ENCODE measurements around the gene RXRB. TPM values are rescaled to one million over a fixed set of nuclear protein-coding genes. Genes with fewer than 3 reads are reported as not detected.
A peak's percentile ranks its signal among the peaks of the same experiment; 100 is the strongest.

The RXRB gene
- total and polyA plus RNA-seq, 2 of the 13 experiments (the other 11 are each of a cell fraction or from before 2014, with no cell fraction given), result 26.7 to 55.7 TPM

DNA sequence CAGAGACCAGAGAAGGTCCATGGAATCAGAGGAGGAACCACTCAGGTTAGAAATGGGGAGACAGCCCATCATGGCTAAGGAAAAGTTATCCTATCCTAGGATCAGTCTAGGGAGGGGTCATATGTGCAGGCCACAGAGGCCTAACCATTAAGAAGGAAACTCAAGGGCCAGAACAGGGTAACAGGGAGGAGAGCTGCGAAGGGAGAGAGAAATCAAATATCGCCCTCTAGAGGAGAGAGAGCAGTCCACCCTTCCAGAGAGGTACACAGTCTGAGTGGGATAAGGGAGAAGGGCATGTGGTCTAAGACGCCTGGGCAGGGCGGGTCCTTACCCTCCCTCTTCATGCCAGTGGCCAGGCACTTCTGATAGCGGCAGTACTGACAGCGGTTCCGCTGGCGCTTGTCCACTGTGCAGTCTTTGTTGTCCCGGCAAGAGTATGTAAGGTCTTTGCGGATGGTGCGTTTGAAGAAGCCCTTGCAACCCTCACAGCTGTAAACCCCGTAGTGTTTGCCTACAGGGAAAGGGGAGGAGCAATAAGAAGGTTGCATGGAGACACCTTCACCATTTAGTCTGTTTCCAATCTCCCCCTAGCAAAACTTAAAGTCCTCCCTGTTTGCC lies 2.9 kb downstream of the RXRB start (continued):
- TF ChIP-seq RFX5 (IDR thresholded peaks at IDR 0.05; ENCODE audit: low read depth, low read length), result no peak
- TF ChIP-seq, protein P1, sequence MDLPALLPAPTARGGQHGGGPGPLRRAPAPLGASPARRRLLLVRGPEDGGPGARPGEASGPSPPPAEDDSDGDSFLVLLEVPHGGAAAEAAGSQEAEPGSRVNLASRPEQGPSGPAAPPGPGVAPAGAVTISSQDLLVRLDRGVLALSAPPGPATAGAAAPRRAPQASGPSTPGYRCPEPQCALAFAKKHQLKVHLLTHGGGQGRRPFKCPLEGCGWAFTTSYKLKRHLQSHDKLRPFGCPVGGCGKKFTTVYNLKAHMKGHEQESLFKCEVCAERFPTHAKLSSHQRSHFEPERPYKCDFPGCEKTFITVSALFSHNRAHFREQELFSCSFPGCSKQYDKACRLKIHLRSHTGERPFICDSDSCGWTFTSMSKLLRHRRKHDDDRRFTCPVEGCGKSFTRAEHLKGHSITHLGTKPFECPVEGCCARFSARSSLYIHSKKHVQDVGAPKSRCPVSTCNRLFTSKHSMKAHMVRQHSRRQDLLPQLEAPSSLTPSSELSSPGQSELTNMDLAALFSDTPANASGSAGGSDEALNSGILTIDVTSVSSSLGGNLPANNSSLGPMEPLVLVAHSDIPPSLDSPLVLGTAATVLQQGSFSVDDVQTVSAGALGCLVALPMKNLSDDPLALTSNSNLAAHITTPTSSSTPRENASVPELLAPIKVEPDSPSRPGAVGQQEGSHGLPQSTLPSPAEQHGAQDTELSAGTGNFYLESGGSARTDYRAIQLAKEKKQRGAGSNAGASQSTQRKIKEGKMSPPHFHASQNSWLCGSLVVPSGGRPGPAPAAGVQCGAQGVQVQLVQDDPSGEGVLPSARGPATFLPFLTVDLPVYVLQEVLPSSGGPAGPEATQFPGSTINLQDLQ (CRISPR knock-in tag; IDR thresholded peaks at IDR 0.05), result peak; percentile 97
- peak; percentile 34; the same call in 1 of the 2 replicates for TF ChIP-seq ZBTB7B (CRISPR knock-in tag; IDR thresholded peaks at IDR 0.05)
- TF ChIP-seq, protein P2, sequence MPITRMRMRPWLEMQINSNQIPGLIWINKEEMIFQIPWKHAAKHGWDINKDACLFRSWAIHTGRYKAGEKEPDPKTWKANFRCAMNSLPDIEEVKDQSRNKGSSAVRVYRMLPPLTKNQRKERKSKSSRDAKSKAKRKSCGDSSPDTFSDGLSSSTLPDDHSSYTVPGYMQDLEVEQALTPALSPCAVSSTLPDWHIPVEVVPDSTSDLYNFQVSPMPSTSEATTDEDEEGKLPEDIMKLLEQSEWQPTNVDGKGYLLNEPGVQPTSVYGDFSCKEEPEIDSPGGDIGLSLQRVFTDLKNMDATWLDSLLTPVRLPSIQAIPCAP (CRISPR knock-in tag; IDR thresholded peaks at IDR 0.05; ENCODE audit: low read depth), result no peak
- TF ChIP-seq ZNF124 (CRISPR knock-in tag; IDR thresholded peaks at IDR 0.05), result peak; percentile 52; the same call in 1 of the 2 replicates
- no peak for TF ChIP-seq MTF2 (CRISPR knock-in tag; IDR thresholded peaks at IDR 0.05; ENCODE audit: borderline replicate concordance)
- 0 out of 2 replicates have a peak, but pooled peaks have one; percentile 35 for TF ChIP-seq HNRNPL (IDR thresholded peaks at IDR 0.05; ENCODE audit: low read depth, low read length)
- no peak for TF ChIP-seq ZNF768 (CRISPR knock-in tag; IDR thresholded peaks at IDR 0.05)
- TF ChIP-seq, protein P3, sequence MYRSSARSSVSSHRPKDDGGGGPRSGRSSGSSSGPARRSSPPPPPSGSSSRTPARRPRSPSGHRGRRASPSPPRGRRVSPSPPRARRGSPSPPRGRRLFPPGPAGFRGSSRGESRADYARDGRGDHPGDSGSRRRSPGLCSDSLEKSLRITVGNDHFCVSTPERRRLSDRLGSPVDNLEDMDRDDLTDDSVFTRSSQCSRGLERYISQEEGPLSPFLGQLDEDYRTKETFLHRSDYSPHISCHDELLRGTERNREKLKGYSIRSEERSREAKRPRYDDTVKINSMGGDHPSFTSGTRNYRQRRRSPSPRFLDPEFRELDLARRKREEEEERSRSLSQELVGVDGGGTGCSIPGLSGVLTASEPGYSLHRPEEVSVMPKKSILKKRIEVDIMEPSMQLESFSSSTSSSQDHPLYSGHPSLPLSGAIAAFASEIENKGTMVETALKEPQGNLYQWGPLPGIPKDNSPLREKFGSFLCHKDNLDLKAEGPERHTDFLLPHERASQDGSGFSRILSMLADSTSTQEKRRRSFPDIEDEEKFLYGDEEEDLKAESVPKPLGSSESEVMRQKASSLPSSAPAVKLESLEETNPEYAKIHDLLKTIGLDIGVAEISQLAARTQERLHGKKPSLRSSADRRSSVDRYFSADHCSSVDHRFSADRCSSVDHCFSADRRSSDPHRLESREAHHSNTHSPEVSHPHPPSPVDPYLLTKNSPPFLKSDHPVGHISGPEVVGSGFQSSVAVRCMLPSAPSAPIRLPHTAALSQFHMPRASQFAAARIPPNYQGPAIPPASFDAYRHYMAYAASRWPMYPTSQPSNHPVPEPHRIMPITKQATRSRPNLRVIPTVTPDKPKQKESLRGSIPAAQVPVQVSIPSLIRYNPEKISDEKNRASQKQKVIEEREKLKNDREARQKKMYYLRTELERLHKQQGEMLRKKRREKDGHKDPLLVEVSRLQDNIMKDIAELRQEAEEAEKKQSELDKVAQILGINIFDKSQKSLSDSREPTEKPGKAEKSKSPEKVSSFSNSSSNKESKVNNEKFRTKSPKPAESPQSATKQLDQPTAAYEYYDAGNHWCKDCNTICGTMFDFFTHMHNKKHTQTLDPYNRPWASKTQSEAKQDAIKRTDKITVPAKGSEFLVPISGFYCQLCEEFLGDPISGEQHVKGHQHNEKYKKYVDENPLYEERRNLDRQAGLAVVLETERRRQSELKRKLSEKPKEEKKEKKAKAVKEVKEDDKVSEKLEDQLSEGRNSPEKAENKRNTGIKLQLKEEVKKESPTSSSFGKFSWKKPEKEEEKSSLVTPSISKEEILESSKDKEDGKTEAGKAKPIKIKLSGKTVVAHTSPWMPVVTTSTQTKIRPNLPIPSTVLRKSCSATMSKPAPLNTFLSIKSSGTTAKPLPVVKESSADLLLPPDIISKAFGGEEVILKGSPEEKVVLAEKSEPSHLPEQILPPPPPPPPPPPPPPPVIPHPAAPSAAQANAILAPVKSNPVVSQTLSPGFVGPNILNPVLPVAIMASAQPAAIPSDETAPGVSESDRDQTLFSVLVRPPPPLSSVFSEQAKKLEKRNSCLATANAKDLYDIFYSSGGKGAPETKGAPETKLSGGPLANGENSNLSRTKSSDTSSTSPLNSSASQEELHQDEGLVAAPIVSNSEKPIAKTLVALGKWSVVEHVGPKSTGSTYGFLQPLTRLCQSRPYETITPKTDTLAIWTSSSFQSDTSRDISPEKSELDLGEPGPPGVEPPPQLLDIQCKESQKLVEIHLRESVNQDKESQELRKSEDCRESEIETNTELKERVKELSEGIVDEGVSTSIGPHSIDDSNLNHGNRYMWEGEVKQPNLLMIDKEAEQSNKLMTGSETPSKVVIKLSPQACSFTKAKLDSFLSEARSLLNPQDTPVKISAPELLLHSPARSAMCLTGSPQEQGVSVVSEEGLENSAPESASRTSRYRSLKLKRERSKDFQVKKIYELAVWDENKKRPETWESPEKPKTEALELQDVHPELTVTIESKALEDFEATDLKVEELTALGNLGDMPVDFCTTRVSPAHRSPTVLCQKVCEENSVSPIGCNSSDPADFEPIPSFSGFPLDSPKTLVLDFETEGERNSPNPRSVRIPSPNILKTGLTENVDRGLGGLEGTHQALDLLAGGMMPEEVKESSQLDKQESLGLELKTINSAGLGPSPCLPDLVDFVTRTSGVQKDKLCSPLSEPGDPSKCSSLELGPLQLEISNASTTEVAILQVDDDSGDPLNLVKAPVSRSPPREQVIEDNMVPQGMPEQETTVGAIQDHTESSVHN (CRISPR knock-in tag; IDR thresholded peaks at IDR 0.05), result peak; percentile 32; the same call in 1 of the 2 replicates
- no peak for TF ChIP-seq ZNF225 (CRISPR knock-in tag; IDR thresholded peaks at IDR 0.05)
- TF ChIP-seq, protein P4, sequence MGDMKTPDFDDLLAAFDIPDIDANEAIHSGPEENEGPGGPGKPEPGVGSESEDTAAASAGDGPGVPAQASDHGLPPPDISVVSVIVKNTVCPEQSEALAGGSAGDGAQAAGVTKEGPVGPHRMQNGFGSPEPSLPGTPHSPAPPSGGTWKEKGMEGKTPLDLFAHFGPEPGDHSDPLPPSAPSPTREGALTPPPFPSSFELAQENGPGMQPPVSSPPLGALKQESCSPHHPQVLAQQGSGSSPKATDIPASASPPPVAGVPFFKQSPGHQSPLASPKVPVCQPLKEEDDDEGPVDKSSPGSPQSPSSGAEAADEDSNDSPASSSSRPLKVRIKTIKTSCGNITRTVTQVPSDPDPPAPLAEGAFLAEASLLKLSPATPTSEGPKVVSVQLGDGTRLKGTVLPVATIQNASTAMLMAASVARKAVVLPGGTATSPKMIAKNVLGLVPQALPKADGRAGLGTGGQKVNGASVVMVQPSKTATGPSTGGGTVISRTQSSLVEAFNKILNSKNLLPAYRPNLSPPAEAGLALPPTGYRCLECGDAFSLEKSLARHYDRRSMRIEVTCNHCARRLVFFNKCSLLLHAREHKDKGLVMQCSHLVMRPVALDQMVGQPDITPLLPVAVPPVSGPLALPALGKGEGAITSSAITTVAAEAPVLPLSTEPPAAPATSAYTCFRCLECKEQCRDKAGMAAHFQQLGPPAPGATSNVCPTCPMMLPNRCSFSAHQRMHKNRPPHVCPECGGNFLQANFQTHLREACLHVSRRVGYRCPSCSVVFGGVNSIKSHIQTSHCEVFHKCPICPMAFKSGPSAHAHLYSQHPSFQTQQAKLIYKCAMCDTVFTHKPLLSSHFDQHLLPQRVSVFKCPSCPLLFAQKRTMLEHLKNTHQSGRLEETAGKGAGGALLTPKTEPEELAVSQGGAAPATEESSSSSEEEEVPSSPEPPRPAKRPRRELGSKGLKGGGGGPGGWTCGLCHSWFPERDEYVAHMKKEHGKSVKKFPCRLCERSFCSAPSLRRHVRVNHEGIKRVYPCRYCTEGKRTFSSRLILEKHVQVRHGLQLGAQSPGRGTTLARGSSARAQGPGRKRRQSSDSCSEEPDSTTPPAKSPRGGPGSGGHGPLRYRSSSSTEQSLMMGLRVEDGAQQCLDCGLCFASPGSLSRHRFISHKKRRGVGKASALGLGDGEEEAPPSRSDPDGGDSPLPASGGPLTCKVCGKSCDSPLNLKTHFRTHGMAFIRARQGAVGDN (CRISPR knock-in tag; IDR thresholded peaks at IDR 0.05), result peak; percentile 40
